ENCODE data around the gene IBA57. TPM values are rescaled to one million over a fixed set of nuclear protein-coding genes. Genes with fewer than 3 reads are reported as not detected.
A peak's percentile ranks its signal among the peaks of the same experiment; 100 is the strongest.

Gene IBA57
- total RNA-seq, 4 donors from 2014 or later: 4.0 to 15.0 (median 11.7) TPM

DNA sequence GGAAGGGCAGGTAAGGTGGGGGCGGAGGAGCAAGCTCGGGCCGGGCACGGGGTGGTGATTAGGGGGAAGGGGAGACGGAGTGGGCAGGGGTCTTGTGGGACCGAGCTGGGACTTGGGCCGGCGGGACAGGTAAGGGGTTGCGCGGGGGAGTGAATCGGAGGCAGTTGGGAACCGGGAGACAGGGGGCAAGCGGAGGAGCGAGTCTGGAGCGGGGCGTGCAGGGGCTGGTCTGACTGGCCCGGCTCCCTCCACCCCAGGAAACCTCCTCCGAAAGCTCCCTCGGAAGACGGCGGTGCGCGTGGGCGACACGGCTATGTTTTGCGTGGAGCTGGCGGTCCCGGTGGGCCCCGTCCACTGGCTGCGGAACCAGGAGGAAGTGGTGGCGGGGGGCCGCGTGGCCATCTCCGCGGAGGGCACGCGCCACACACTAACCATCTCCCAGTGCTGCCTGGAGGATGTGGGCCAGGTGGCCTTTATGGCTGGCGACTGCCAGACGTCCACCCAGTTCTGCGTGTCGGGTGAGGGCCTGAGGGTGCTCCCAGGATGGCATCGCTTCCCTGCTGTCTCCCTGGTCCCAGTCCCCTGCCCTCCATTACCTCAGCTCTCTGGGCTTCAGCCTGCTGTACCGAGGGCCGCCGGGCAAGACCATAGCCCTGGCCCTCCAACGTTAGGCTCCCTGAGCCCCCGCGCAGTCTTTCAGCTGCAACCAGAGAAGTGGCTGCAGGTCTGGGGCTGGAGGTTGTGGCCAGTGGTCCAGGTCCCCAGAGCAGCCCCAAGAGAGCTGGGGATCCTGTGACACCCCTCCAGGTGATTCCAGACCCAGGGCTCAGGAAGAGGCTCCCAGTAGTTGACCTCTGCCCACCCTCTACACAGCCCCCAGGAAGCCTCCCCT, 48.6 kb downstream of the IBA57 start:
- H3K27ac ChIP-seq: no peak overlapping the region
- intact Hi-C loops (cut with DNase I): loop anchor here (10.0 kb wide), 2 partner anchors 79 to 161 kb away; no protein-coding TSS in a partner anchor
- H3K36me3 ChIP-seq: peaks cover 0 to under 1% of the 10 kb centered on the region in 2 donors
- DNase-seq: no peak
- H3K27me3 ChIP-seq: no peaks in the 10 kb centered on the region
- TF ChIP-seq, protein P1, sequence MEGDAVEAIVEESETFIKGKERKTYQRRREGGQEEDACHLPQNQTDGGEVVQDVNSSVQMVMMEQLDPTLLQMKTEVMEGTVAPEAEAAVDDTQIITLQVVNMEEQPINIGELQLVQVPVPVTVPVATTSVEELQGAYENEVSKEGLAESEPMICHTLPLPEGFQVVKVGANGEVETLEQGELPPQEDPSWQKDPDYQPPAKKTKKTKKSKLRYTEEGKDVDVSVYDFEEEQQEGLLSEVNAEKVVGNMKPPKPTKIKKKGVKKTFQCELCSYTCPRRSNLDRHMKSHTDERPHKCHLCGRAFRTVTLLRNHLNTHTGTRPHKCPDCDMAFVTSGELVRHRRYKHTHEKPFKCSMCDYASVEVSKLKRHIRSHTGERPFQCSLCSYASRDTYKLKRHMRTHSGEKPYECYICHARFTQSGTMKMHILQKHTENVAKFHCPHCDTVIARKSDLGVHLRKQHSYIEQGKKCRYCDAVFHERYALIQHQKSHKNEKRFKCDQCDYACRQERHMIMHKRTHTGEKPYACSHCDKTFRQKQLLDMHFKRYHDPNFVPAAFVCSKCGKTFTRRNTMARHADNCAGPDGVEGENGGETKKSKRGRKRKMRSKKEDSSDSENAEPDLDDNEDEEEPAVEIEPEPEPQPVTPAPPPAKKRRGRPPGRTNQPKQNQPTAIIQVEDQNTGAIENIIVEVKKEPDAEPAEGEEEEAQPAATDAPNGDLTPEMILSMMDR (IDR thresholded peaks at IDR 0.05): no peak
- TF ChIP-seq POLR2A (IDR thresholded peaks at IDR 0.05): no peak
- 18 to 36% methylated on average over 28 to 45 of the region's 48 CpGs for WGBS, 2 donors
- H3K9me3 ChIP-seq: no peaks in the 10 kb centered on the region
- peak overlapping the region in 1 of 3 donors; percentile 65 for H3K4me3 ChIP-seq (replicated peaks in 1 of 3)
- peaks cover 4 to 14% of the 10 kb centered on the region in 2 donors for H3K4me1 ChIP-seq

DNA sequence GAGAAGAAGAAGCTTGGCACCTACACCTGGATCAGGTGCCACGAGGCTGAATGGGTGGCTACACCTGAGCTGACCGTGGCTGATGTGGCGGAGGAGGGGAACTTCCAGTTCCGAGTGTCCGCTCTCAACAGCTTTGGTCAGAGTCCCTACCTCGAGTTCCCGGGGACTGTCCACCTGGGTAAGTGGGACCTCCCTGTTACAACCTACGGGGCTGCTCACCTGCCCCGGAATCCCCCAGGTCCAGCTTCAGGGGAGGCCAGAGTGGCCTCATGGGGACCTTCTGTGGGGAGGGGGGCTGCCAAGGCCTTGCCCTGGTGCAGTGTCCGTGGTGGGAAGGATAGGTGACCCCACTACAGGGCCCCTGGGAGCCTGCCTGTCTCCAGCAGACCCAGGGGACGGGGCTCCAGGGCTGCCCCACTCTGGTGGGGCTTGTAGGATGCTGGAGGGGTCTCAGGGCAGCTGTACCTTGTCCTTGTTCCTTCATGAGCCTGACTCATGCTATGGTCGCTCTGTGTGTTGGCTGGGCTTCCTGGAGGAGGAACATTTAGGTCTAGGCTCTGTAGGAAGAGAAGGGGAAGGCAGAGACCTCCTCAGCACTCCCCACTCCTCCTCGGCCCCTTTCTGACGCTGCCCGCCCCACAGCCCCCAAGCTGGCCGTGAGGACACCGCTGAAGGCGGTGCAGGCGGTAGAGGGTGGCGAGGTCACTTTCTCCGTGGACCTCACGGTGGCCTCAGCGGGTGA, 49.5 kb downstream of the IBA57 start:
- H3K27ac ChIP-seq: no peak overlapping the region
- TF ChIP-seq, protein P1 (IDR thresholded peaks at IDR 0.05): no peak
- TF ChIP-seq POLR2A (IDR thresholded peaks at IDR 0.05): no peak
- no peaks in the 10 kb centered on the region for H3K9me3 ChIP-seq
- peaks cover 0 to 6% of the 10 kb centered on the region in 2 donors for H3K36me3 ChIP-seq
- no peak overlapping the region for H3K4me3 ChIP-seq (replicated peaks in 1 of 3)
- H3K27me3 ChIP-seq: no peaks in the 10 kb centered on the region
- DNase-seq: no peak
- H3K4me1 ChIP-seq: peaks cover 4 to 14% of the 10 kb centered on the region in 2 donors
- 93 to 97% methylated on average over 15 of the region's 23 CpGs for WGBS, 2 donors
- intact Hi-C loops (cut with DNase I): loop anchor here (10.0 kb wide), 2 partner anchors 80 to 160 kb away; no protein-coding TSS in a partner anchor

DNA sequence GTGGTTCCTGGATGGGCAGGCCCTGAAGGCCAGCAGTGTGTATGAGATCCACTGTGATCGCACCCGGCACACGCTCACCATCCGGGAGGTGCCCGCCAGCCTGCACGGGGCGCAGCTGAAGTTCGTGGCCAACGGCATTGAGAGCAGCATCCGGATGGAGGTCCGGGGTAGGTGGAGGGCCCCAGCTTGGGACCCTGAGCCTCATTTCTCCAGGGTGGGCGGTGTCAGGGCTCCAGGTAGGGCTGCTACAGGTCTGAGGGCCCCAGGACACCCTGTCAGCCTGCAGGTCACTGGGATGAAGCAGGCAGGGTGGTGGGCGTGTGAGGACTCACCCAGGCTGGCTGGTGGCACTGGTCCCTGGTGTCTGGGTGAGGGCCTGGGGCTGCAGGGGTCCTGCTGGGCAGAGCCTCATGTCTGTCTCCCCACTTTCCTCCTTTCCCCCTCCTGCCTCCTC, 50.1 kb downstream of the IBA57 start:
- Histone ChIP-seq H3K4me1 (peaks cover 4 to 14% of the 10 kb centered on the region in 2 donors), H3K4me3 (replicated peaks in 1 of 3) (no peak overlapping the region), H3K9me3 (no peaks in the 10 kb centered on the region), H3K27me3 (no peaks in the 10 kb centered on the region), H3K36me3 (peaks cover 0 to 6% of the 10 kb centered on the region in 2 donors), H3K27ac (no peak overlapping the region)
- no peak for DNase-seq
- no peak for TF ChIP-seq POLR2A (IDR thresholded peaks at IDR 0.05)
- TF ChIP-seq, protein P1 (IDR thresholded peaks at IDR 0.05): no peak
- intact Hi-C loops (cut with DNase I): loop anchor here (10.0 kb wide), 2 partner anchors 81 to 159 kb away; no protein-coding TSS in a partner anchor
- 96 to 97% methylated on average over 11 to 13 of the region's 13 CpGs for WGBS, 2 donors

DNA sequence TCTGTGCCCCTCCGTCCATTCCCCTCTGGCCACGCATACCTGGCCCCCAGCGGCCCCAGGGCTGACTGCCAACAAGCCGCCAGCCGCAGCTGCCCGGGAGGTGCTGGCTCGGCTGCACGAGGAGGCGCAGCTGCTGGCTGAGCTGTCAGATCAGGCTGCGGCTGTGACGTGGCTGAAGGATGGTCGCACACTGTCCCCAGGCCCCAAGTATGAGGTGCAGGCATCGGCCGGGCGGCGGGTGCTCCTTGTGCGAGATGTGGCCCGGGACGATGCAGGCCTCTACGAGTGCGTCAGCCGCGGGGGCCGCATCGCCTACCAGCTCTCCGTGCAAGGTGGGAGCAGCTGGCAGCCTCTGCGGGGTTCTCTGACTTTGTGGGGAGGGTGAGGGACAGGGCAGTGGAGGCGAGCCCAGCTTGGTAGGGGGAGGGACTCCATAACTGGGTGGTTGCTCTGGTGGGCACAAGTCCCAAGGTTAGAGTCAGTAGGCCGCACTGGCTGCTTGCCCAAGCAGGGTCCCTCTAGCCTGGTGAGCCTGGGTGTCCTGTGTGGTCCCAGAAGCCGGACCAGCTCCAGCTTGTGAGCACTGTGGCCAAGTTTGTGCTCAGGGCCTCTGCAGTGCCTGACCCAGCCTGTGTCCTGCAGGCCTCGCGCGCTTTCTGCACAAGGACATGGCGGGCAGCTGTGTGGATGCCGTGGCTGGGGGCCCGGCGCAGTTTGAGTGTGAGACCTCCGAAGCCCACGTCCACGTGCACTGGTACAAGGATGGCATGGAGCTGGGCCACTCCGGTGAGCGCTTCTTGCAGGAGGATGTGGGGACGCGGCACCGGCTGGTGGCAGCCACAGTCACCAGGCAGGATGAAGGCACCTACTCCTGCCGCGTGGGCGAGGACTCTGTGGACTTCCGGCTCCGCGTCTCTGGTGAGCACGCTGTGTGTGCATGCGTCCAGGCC, 51.0 kb downstream of the IBA57 start:
- WGBS, 2 donors: 93 to 95% methylated on average over 45 to 53 of the region's 53 CpGs
- TF ChIP-seq POLR2A (IDR thresholded peaks at IDR 0.05): no peak
- TF ChIP-seq, protein P1 (IDR thresholded peaks at IDR 0.05): no peak
- peaks cover 4 to 14% of the 10 kb centered on the region in 2 donors for H3K4me1 ChIP-seq
- H3K4me3 ChIP-seq (replicated peaks in 1 of 3): no peak overlapping the region
- no peaks in the 10 kb centered on the region for H3K9me3 ChIP-seq
- intact Hi-C loops (cut with DNase I): loop anchor here (10.0 kb wide), 2 partner anchors 82 to 158 kb away; no protein-coding TSS in a partner anchor
- no peaks in the 10 kb centered on the region for H3K27me3 ChIP-seq
- DNase-seq: no peak
- H3K36me3 ChIP-seq: peaks cover 0 to 6% of the 10 kb centered on the region in 2 donors
- no peak overlapping the region for H3K27ac ChIP-seq
